Tibial artery (tissue), 4 donors: Measurements from ENCODE around the gene SOST.
A peak's percentile ranks its signal among the peaks of the same experiment; 100 is the strongest.

ENCODE experiments used
- DNase-seq, 2 donors: peaks; one replicate each; pipeline ENCODE4 v3.0.0-alpha.2; 2019
- H3K27ac ChIP-seq, 2 donors: fragments of 200-600 bp; sonication (generic) in 1 of 2; 1 replicate in 1 of 2; 2 replicates in 1 of 2; pipeline ENCODE4 v1.5.1; 2018 to 2019; ENCODE audit warnings: mild to moderate bottlenecking in 1 of 2
- H3K27me3 ChIP-seq, 2 donors: fragments of 200-600 bp; sonication (generic) in 1 of 2; one replicate each; pipeline versions ENCODE4 v1.5.1 to v1.6.0; 2016 to 2019
- H3K36me3 ChIP-seq, 3 donors: fragments of 200-600 bp; sonication (generic) in 2 of 3; one replicate each; pipeline ENCODE4 v1.5.1; 2016 to 2019; ENCODE audit warnings: mild to moderate bottlenecking in 2 of 3
- H3K4me1 ChIP-seq, 4 donors: fragments of 200-600 bp; sonication (generic) in 2 of 4; 1 replicate in 3 of 4; 2 replicates in 1 of 4; pipeline ENCODE4 v1.5.1; 2016 to 2019
- H3K4me3 ChIP-seq, 2 donors: fragments of 200-600 bp; sonication (generic) in 1 of 2; 1 replicate in 1 of 2; 2 replicates in 1 of 2; pipeline ENCODE4 v1.5.1; 2018 to 2019; ENCODE audit warnings: mild to moderate bottlenecking in 2 of 2
- H3K9me3 ChIP-seq, 3 donors: fragments of 200-600 bp; sonication (generic) in 1 of 3; one replicate each; pipeline ENCODE4 v1.5.1; 2016 to 2019
- intact Hi-C: fragments of 100-400 bp; cut with DNase I; formaldehyde crosslinking; loops from one replicate; pipeline ENCODE4 v1.15.0; 2023; ENCODE audit warnings: low total_unique reads
- TF ChIP-seq, protein P1 (sequence below), 2 experiments: fragments of 200-600 bp in 1 of 2; fragments of 450-650 bp in 1 of 2; IDR thresholded peaks; one replicate each; pipeline ENCODE4 v1.5.1; 2017 to 2019; ENCODE audit warnings: antibody characterized with exemption in 2 of 2, mild to moderate bottlenecking in 1 of 2, moderate library complexity in 1 of 2

The SOST gene

DNA sequence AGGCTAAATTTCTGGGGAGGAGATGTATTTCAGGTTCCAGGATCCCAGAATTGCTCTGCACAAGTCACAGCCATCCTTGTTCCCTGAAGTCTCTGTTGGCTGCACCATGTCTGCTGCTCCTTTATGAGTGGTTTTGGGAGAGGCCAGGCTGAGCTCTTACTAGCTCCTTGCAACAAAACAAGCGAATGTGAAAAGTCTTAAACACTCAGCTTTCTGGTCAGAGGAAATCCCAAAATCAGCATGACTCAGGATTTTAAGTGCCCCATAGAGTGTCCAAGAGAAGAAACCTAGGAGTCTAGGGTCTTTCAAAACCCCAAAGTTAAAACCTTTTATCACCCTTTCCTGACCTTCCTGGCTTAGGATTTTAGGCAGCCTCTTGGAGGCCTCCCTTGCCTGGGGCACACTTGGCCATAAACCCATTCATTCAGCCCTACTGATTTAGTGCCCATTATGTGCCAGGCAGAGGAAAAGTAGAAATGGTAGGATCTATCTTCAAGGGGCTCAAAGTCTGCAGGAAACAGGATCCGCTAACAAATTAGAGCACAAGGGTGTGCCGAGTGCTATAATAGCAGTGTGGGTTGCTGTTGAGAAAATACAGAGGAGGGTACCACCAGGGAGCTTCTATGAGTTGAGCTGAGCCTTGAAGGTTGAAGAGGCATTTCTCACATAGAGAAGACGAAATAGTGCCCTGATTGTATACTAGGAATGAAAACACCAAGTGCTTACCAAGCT lies 36.9 kb downstream of the SOST start:
- intact Hi-C loops: no loop called here
- Histone ChIP-seq H3K9me3 (no peaks in the 10 kb centered on the region), H3K27me3 (no peaks in the 10 kb centered on the region), H3K4me1 (peaks cover 0 to 19% (median 5%) of the 10 kb centered on the region in 4 donors), H3K27ac (peak overlapping the region in 1 of 2 donors; percentile 98), H3K4me3 (no peak overlapping the region), H3K36me3 (no peaks in the 10 kb centered on the region)
- no peak for DNase-seq
- TF ChIP-seq, protein P1, sequence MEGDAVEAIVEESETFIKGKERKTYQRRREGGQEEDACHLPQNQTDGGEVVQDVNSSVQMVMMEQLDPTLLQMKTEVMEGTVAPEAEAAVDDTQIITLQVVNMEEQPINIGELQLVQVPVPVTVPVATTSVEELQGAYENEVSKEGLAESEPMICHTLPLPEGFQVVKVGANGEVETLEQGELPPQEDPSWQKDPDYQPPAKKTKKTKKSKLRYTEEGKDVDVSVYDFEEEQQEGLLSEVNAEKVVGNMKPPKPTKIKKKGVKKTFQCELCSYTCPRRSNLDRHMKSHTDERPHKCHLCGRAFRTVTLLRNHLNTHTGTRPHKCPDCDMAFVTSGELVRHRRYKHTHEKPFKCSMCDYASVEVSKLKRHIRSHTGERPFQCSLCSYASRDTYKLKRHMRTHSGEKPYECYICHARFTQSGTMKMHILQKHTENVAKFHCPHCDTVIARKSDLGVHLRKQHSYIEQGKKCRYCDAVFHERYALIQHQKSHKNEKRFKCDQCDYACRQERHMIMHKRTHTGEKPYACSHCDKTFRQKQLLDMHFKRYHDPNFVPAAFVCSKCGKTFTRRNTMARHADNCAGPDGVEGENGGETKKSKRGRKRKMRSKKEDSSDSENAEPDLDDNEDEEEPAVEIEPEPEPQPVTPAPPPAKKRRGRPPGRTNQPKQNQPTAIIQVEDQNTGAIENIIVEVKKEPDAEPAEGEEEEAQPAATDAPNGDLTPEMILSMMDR (IDR thresholded peaks at IDR 0.05): no peak

DNA sequence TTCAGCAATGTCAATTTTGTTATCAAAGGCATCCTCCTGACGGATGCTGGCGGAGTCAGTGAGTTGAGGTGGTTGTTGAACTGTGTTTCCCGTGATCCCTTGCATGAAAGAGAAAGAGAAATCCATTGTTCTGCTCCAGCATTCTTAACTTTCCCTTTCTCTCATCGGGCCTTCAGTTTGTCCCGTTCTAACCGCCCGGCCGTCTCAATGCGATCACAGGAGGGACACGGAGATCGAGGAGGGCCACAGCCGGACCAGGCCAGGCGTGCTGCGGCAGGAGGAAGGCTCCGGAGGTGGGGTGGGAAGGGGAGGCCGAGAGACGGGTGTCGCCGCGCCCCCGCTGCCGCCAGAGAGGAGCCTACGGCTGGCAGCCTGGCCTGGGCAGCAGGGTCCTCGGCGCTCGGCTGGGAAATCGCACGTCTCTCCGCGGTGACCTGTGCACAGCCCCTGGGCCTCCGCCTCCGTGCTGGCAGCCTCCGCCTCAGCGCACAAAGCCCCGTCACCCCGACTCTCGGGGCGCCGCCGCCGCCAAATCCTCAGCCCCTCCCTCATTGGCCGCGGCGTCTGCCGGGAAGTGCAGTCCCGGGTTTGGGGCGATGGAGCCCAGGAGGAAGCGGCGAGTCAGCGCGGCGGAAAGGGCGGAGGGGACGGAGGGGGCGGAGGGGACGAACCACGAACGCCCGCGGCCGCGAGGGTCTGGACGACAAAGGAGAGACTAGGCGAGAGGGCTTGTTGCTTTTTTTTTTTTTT lies 38.1 kb downstream of the SOST start:
- TF ChIP-seq, protein P1 (IDR thresholded peaks at IDR 0.05): no peak
- no peaks in the 10 kb centered on the region for H3K36me3 ChIP-seq
- no peaks in the 10 kb centered on the region for H3K27me3 ChIP-seq
- peak overlapping the region; percentile 65 to 77 for H3K4me3 ChIP-seq
- intact Hi-C loops: no loop called here
- peak overlapping the region; percentile 88 to 98 for H3K27ac ChIP-seq
- DNase-seq: peak; percentile 76 to 86
- H3K9me3 ChIP-seq: no peaks in the 10 kb centered on the region
- peaks cover 0 to 19% (median 5%) of the 10 kb centered on the region in 4 donors for H3K4me1 ChIP-seq

DNA sequence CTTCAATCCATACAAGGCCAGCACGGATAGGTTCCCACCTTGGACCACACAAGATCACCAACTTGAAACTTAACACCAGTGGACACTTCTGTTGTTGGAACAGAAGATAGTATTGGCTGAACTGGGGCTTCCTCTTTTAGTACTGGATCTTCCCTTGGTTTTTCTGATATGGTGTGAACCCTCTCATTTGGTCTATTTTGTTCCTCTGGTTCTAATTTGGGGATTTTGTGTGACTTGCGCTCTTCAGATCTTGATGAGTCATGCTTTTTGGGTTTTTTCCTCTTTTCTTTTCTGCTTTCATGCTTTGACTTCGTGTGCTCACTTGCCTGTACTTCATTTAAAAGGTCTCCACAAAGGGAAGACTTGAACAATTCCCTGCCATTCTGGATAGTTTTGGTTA lies 39.0 kb downstream of the SOST start:
- Histone ChIP-seq H3K4me3 (no peak overlapping the region), H3K4me1 (peaks cover 0 to 16% (median 5%) of the 10 kb centered on the region in 4 donors), H3K27me3 (no peaks in the 10 kb centered on the region), H3K36me3 (no peaks in the 10 kb centered on the region), H3K9me3 (no peaks in the 10 kb centered on the region), H3K27ac (peak overlapping the region; percentile 88 to 98)
- intact Hi-C loops: no loop called here
- DNase-seq: no peak
- TF ChIP-seq, protein P1 (IDR thresholded peaks at IDR 0.05): no peak

DNA sequence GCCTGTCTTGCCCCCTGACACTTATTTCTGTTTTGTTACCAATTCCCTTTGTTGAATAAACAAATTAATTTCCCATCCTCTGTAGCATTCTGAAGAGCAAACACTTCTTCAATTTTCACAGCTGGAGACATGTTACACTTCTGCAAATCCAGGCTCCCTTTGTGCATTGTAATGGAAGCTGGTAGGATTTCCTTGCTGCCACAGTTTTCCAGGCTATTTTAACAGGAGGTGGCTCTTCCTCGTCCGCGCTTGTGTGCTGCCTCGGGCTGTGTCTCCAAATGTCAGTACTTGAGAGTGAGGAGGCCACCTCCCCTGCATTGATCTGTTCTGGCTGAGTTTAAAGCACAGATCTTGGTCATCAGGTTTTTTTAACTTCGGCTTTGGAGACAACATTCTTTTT lies 40.0 kb downstream of the SOST start:
- Histone ChIP-seq H3K4me1 (peaks cover 0 to 14% (median 4%) of the 10 kb centered on the region in 4 donors), H3K4me3 (no peak overlapping the region), H3K27ac (no peak overlapping the region), H3K9me3 (no peaks in the 10 kb centered on the region), H3K27me3 (no peaks in the 10 kb centered on the region), H3K36me3 (no peaks in the 10 kb centered on the region)
- intact Hi-C loops: no loop called here
- TF ChIP-seq, protein P1 (IDR thresholded peaks at IDR 0.05): no peak
- no peak for DNase-seq

DNA sequence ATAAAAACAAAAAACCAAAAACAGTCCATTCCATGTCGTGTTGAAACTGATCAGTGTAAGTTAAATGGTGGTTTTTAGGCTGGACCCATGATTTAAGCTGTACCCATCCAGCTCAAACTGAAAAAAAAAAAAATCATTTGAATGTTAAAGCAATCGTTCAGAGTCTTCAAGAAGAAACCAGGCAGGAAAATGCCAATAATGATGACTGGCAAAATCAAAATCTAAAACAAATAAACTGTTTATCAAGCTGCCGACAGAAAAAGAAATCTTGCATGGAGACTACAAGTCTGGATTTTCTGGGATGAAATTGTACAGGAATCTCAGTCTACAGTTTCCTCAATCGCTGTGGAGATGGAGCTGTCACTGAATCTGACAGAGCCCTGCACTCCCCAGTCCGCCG lies 40.7 kb downstream of the SOST start:
- intact Hi-C loops: no loop called here
- TF ChIP-seq, protein P1 (IDR thresholded peaks at IDR 0.05): no peak
- no peak for DNase-seq
- Histone ChIP-seq H3K9me3 (no peaks in the 10 kb centered on the region), H3K27me3 (no peaks in the 10 kb centered on the region), H3K4me3 (no peak overlapping the region), H3K27ac (no peak overlapping the region), H3K4me1 (peaks cover 0 to 19% (median 9%) of the 10 kb centered on the region in 4 donors), H3K36me3 (no peaks in the 10 kb centered on the region)
